HepG2 (cell line): Measurements from ENCODE around the gene PDCL3.

Experiments
- JUN ChIP-seq: sonication (generic); formaldehyde crosslinking; IDR thresholded peaks from 2 replicates; pipeline ENCODE4 v1.4.0; 2020; ENCODE audit warnings: mild to moderate bottlenecking, missing genetic modification reagents
- KLF9 ChIP-seq: IDR thresholded peaks from 2 replicates; pipeline ENCODE4 v1.6.1; 2016; ENCODE audit warnings: low read depth
- MYC ChIP-seq: sonication (generic); formaldehyde crosslinking; IDR thresholded peaks from 2 replicates; pipeline ENCODE4 v1.9.0; 2021; ENCODE audit warnings: missing genetic modification reagents, borderline replicate concordance
- NCOA1 ChIP-seq: sonication (generic); formaldehyde crosslinking; IDR thresholded peaks from 2 replicates; pipeline ENCODE4 v1.9.0; 2021; ENCODE audit warnings: missing genetic modification reagents
- POLR2A ChIP-seq, 2 experiments: IDR thresholded peaks; 2 replicates each; pipeline ENCODE4 v1.6.1; 2011; ENCODE audit warnings: low read depth in 2 of 2, low read length in 2 of 2, mild to moderate bottlenecking in 1 of 2, moderate library complexity in 1 of 2; ENCODE audit not compliant: insufficient read depth in 1 of 2
- RFX1 ChIP-seq: fragments of 450-650 bp; IDR thresholded peaks from 2 replicates; pipeline ENCODE4 v1.6.1; 2017
- TF ChIP-seq, protein P1 (sequence below): sonication (generic); formaldehyde crosslinking; IDR thresholded peaks from 2 replicates; pipeline ENCODE4 v1.5.0; 2020; ENCODE audit warnings: mild to moderate bottlenecking, missing genetic modification reagents, moderate library complexity
- TF ChIP-seq, protein P2 (sequence below): sonication (generic); formaldehyde crosslinking; IDR thresholded peaks from 2 replicates; pipeline ENCODE4 v1.5.0; 2020; ENCODE audit warnings: mild to moderate bottlenecking, missing genetic modification reagents, borderline replicate concordance
- TF ChIP-seq, protein P3 (sequence below): IDR thresholded peaks from 2 replicates; pipeline ENCODE4 v1.6.1; 2012; ENCODE audit warnings: low read length, improper control_type of control experiment

DNA sequence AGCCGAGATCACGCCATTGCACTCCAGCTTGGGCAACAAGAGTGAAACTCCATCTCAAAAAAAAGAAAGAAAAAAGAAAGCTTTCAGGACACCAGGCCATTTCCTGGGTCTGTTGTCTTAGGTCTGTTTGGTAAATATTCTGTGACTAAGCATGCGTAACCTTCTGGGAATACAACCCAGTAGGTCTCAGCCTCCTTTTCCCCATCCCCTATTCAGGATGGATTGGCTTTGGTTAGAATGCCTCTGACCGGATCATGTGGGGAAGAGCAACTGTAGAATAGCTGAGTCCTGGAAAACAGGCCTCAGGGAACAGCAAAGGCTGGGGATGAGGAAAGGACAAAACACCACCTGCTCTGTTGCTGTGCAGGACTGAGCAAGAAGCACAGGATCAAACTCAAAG lies 1.6 kb upstream of the PDCL3 start:
- TF ChIP-seq, protein P1, sequence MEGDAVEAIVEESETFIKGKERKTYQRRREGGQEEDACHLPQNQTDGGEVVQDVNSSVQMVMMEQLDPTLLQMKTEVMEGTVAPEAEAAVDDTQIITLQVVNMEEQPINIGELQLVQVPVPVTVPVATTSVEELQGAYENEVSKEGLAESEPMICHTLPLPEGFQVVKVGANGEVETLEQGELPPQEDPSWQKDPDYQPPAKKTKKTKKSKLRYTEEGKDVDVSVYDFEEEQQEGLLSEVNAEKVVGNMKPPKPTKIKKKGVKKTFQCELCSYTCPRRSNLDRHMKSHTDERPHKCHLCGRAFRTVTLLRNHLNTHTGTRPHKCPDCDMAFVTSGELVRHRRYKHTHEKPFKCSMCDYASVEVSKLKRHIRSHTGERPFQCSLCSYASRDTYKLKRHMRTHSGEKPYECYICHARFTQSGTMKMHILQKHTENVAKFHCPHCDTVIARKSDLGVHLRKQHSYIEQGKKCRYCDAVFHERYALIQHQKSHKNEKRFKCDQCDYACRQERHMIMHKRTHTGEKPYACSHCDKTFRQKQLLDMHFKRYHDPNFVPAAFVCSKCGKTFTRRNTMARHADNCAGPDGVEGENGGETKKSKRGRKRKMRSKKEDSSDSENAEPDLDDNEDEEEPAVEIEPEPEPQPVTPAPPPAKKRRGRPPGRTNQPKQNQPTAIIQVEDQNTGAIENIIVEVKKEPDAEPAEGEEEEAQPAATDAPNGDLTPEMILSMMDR (CRISPR knock-in tag), result no peak
- TF ChIP-seq MYC (no peak), NCOA1 (CRISPR knock-in tag) (no peak), JUN (CRISPR knock-in tag) (no peak), RFX1 (no peak), KLF9 (CRISPR knock-in tag) (no peak), POLR2A (IDR thresholded peaks at IDR 0.05; ENCODE audit: insufficient read depth in 1 of 2, low read depth in 2 of 2, low read length in 2 of 2) (no peak)
- TF ChIP-seq, protein P2, sequence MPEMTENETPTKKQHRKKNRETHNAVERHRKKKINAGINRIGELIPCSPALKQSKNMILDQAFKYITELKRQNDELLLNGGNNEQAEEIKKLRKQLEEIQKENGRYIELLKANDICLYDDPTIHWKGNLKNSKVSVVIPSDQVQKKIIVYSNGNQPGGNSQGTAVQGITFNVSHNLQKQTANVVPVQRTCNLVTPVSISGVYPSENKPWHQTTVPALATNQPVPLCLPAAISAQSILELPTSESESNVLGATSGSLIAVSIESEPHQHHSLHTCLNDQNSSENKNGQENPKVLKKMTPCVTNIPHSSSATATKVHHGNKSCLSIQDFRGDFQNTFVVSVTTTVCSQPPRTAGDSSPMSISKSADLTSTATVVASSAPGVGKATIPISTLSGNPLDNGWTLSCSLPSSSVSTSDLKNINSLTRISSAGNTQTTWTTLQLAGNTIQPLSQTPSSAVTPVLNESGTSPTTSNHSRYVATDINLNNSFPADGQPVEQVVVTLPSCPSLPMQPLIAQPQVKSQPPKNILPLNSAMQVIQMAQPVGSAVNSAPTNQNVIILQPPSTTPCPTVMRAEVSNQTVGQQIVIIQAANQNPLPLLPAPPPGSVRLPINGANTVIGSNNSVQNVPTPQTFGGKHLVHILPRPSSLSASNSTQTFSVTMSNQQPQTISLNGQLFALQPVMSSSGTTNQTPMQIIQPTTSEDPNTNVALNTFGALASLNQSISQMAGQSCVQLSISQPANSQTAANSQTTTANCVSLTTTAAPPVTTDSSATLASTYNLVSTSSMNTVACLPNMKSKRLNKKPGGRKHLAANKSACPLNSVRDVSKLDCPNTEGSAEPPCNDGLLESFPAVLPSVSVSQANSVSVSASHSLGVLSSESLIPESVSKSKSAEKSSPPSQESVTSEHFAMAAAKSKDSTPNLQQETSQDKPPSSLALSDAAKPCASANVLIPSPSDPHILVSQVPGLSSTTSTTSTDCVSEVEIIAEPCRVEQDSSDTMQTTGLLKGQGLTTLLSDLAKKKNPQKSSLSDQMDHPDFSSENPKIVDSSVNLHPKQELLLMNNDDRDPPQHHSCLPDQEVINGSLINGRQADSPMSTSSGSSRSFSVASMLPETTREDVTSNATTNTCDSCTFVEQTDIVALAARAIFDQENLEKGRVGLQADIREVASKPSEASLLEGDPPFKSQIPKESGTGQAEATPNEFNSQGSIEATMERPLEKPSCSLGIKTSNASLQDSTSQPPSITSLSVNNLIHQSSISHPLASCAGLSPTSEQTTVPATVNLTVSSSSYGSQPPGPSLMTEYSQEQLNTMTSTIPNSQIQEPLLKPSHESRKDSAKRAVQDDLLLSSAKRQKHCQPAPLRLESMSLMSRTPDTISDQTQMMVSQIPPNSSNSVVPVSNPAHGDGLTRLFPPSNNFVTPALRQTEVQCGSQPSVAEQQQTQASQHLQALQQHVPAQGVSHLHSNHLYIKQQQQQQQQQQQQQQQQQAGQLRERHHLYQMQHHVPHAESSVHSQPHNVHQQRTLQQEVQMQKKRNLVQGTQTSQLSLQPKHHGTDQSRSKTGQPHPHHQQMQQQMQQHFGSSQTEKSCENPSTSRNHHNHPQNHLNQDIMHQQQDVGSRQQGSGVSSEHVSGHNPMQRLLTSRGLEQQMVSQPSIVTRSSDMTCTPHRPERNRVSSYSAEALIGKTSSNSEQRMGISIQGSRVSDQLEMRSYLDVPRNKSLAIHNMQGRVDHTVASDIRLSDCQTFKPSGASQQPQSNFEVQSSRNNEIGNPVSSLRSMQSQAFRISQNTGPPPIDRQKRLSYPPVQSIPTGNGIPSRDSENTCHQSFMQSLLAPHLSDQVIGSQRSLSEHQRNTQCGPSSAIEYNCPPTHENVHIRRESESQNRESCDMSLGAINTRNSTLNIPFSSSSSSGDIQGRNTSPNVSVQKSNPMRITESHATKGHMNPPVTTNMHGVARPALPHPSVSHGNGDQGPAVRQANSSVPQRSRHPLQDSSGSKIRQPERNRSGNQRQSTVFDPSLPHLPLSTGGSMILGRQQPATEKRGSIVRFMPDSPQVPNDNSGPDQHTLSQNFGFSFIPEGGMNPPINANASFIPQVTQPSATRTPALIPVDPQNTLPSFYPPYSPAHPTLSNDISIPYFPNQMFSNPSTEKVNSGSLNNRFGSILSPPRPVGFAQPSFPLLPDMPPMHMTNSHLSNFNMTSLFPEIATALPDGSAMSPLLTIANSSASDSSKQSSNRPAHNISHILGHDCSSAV (CRISPR knock-in tag), result no peak
- TF ChIP-seq, protein P3, sequence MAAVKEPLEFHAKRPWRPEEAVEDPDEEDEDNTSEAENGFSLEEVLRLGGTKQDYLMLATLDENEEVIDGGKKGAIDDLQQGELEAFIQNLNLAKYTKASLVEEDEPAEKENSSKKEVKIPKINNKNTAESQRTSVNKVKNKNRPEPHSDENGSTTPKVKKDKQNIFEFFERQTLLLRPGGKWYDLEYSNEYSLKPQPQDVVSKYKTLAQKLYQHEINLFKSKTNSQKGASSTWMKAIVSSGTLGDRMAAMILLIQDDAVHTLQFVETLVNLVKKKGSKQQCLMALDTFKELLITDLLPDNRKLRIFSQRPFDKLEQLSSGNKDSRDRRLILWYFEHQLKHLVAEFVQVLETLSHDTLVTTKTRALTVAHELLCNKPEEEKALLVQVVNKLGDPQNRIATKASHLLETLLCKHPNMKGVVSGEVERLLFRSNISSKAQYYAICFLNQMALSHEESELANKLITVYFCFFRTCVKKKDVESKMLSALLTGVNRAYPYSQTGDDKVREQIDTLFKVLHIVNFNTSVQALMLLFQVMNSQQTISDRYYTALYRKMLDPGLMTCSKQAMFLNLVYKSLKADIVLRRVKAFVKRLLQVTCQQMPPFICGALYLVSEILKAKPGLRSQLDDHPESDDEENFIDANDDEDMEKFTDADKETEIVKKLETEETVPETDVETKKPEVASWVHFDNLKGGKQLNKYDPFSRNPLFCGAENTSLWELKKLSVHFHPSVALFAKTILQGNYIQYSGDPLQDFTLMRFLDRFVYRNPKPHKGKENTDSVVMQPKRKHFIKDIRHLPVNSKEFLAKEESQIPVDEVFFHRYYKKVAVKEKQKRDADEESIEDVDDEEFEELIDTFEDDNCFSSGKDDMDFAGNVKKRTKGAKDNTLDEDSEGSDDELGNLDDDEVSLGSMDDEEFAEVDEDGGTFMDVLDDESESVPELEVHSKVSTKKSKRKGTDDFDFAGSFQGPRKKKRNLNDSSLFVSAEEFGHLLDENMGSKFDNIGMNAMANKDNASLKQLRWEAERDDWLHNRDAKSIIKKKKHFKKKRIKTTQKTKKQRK, result no peak
